Panc1 (cell line): Measurements from ENCODE around the gene MAGI1. TPM values are rescaled to one million over a fixed set of nuclear protein-coding genes. Genes with fewer than 3 reads are reported as not detected.

ENCODE experiments used
- ATAC-seq: fragments of 200-7000 bp; cut with Tn5 transposase; 2 replicates; pipeline ENCODE4 v1.9.1; 2020; ENCODE audit warnings: mild to moderate bottlenecking, moderate library complexity
- BruUV-seq: library from RNA; stranded (reverse); fragments of 400-500 nt; replicated peaks from 2 replicates; lab custom pipeline; 2021; lab: Mats Ljungman, UMichigan
- CTCF ChIA-PET: fragments of 300-600 bp; sonication (Branson Sonifier 250); formaldehyde crosslinking; loops from one replicate; lab custom pipeline; 2022; ENCODE audit warnings: antibody characterized with exemption; lab: Charles Lee
- POLR2A ChIA-PET: fragments of 300-600 bp; sonication (Branson Sonifier 250); formaldehyde crosslinking; loops from one replicate; lab custom pipeline; 2022; ENCODE audit warnings: antibody characterized with exemption; lab: Charles Lee
- DNase-seq: peaks from one replicate; pipeline ENCODE4 v3.0.0-alpha.2; 2010; ENCODE audit warnings: low read depth, low spot score
- H3K27ac ChIP-seq: 2 replicates; pipeline ENCODE4 v1.5.1; 2011; ENCODE audit warnings: mild to moderate bottlenecking, low read length, inconsistent platforms
- H3K27me3 ChIP-seq: fragments of 200-500 bp; sonication (Bioruptor generic); 2 replicates; pipeline ENCODE4 v1.6.0; 2014; ENCODE audit warnings: low read length, inconsistent platforms; ENCODE audit not compliant: control insufficient read depth, insufficient read depth
- H3K36me3 ChIP-seq: fragments of 200-500 bp; sonication (Bioruptor generic); 2 replicates; pipeline ENCODE4 v1.5.1; 2014; ENCODE audit warnings: inconsistent platforms, mild to moderate bottlenecking, low read length, moderate library complexity; ENCODE audit not compliant: control insufficient read depth, insufficient read depth
- H3K4me1 ChIP-seq: 2 replicates; pipeline ENCODE4 v1.5.1; 2011; ENCODE audit warnings: inconsistent platforms, mild to moderate bottlenecking, low read length, moderate library complexity; ENCODE audit not compliant: control insufficient read depth, insufficient read depth
- H3K4me3 ChIP-seq, 2 experiments: 2 replicates each; pipeline ENCODE4 v1.5.1; 2011 to 2012; ENCODE audit warnings: low read depth in 2 of 2, low read length in 2 of 2, mild to moderate bottlenecking in 2 of 2, inconsistent platforms in 1 of 2, moderate library complexity in 1 of 2
- H3K9me3 ChIP-seq: fragments of 200-500 bp; sonication (Bioruptor generic); 2 replicates; pipeline ENCODE4 v1.5.1; 2014; ENCODE audit warnings: low read depth, mild to moderate bottlenecking, inconsistent platforms, low read length, moderate library complexity; ENCODE audit not compliant: control insufficient read depth, insufficient read depth
- POLR2AphosphoS5 ChIP-seq: IDR thresholded peaks from 2 replicates; pipeline ENCODE4 v1.6.1; 2012; ENCODE audit warnings: mild to moderate bottlenecking, low read depth, low read length, moderate library complexity
- SIN3A ChIP-seq: IDR thresholded peaks from 2 replicates; pipeline ENCODE4 v1.6.1; 2012; ENCODE audit warnings: low read depth, mild to moderate bottlenecking, low read length, moderate library complexity, borderline replicate concordance; ENCODE audit not compliant: insufficient read depth
- TCF7L2 ChIP-seq: IDR thresholded peaks from 2 replicates; pipeline ENCODE4 v1.6.1; 2011; ENCODE audit warnings: mild to moderate bottlenecking, low read depth, low read length, inconsistent platforms
- in situ Hi-C: cut with HindIII; loops from 2 replicates; pipeline ENCODE4 v1.10.0; 2016; ENCODE audit warnings: low sequenced_read_pairs, low pct_unique_long_range_greater_than_20kb
- intact Hi-C: fragments of 100-400 bp; cut with micrococcal nuclease; formaldehyde crosslinking; loops from one replicate; pipeline ENCODE4 v1.10.0; 2022; ENCODE audit not compliant: unreplicated experiment
- total RNA-seq: library from RNA; stranded (reverse); gene quantifications from one replicate; pipeline ENCODE4 v1.2.1, GENCODE V29; 2021; ENCODE audit not compliant: unreplicated experiment
- TF ChIP-seq, protein P1 (sequence below): fragments of 450-650 bp; IDR thresholded peaks from 2 replicates; pipeline ENCODE4 v1.5.1; 2017; ENCODE audit warnings: mild to moderate bottlenecking
- TF ChIP-seq, protein P2 (sequence below), 2 experiments: IDR thresholded peaks; 2 replicates each; pipeline ENCODE4 v1.6.1; 2011 to 2012; ENCODE audit warnings: low read depth in 2 of 2, control low read depth in 1 of 2, low read length in 1 of 2, mild to moderate bottlenecking in 1 of 2, moderate library complexity in 1 of 2; ENCODE audit not compliant: insufficient read depth in 1 of 2

The MAGI1 gene
- total RNA-seq, 1 experiment from 2014 or later, result 9.5 TPM

DNA sequence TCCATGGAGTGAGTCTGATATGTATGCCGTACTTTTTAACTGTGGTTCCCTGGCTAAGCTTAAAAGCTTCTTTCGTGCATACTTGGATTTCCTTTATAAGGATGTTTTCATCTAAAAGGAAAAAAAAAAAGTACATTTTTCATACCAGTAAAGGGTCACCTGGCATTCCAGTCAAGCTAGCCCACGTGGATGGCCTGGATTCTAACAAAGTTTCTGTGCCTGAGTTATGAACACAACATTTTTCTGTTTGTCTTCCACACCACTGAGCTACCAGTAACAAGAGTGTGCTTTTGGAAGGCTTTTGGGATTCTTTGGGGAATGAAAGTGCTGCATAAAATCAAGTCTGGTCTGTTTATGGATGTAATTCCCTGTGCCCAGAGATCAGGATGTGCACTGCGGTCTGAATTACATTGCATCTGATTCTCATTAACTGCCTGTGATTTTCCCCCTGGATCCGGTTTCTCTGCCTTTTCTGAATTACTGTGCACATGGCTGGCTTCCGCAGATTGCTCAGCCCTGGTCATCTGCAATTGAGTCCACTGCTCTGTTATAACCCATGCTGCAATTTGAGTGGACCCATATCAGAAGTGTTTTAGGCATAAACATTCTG lies 38.2 kb upstream of the MAGI1 start:
- TF ChIP-seq, protein P1, sequence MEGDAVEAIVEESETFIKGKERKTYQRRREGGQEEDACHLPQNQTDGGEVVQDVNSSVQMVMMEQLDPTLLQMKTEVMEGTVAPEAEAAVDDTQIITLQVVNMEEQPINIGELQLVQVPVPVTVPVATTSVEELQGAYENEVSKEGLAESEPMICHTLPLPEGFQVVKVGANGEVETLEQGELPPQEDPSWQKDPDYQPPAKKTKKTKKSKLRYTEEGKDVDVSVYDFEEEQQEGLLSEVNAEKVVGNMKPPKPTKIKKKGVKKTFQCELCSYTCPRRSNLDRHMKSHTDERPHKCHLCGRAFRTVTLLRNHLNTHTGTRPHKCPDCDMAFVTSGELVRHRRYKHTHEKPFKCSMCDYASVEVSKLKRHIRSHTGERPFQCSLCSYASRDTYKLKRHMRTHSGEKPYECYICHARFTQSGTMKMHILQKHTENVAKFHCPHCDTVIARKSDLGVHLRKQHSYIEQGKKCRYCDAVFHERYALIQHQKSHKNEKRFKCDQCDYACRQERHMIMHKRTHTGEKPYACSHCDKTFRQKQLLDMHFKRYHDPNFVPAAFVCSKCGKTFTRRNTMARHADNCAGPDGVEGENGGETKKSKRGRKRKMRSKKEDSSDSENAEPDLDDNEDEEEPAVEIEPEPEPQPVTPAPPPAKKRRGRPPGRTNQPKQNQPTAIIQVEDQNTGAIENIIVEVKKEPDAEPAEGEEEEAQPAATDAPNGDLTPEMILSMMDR, result no peak
- TF ChIP-seq TCF7L2, result no peak
- TF ChIP-seq SIN3A, result no peak
- TF ChIP-seq POLR2AphosphoS5, result no peak
- TF ChIP-seq, protein P2, sequence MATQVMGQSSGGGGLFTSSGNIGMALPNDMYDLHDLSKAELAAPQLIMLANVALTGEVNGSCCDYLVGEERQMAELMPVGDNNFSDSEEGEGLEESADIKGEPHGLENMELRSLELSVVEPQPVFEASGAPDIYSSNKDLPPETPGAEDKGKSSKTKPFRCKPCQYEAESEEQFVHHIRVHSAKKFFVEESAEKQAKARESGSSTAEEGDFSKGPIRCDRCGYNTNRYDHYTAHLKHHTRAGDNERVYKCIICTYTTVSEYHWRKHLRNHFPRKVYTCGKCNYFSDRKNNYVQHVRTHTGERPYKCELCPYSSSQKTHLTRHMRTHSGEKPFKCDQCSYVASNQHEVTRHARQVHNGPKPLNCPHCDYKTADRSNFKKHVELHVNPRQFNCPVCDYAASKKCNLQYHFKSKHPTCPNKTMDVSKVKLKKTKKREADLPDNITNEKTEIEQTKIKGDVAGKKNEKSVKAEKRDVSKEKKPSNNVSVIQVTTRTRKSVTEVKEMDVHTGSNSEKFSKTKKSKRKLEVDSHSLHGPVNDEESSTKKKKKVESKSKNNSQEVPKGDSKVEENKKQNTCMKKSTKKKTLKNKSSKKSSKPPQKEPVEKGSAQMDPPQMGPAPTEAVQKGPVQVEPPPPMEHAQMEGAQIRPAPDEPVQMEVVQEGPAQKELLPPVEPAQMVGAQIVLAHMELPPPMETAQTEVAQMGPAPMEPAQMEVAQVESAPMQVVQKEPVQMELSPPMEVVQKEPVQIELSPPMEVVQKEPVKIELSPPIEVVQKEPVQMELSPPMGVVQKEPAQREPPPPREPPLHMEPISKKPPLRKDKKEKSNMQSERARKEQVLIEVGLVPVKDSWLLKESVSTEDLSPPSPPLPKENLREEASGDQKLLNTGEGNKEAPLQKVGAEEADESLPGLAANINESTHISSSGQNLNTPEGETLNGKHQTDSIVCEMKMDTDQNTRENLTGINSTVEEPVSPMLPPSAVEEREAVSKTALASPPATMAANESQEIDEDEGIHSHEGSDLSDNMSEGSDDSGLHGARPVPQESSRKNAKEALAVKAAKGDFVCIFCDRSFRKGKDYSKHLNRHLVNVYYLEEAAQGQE (IDR thresholded peaks at IDR 0.05; ENCODE audit: insufficient read depth in 1 of 2, low read depth in 2 of 2, low read length in 1 of 2), result no peak
- ATAC-seq (no peak), DNase-seq (no peak)
- no peaks in the 10 kb centered on the region for H3K36me3 ChIP-seq
- no peaks in the 10 kb centered on the region for H3K9me3 ChIP-seq
- CTCF ChIA-PET, result no interaction called here
- no TSS peak for BruUV-seq
- no peak overlapping the region for H3K4me3 ChIP-seq
- POLR2A ChIA-PET, result no interaction called here
- H3K4me1 ChIP-seq, result no peaks in the 10 kb centered on the region
- H3K27me3 ChIP-seq, result no peaks in the 10 kb centered on the region
- H3K27ac ChIP-seq, result no peak overlapping the region
- intact Hi-C loops, result no loop called here
- in situ Hi-C loops, result no loop called here

- Histone ChIP-seq H3K27ac (no peak overlapping the region), H3K36me3 (no peaks in the 10 kb centered on the region), H3K27me3 (no peaks in the 10 kb centered on the region), H3K4me1 (no peaks in the 10 kb centered on the region), H3K4me3 (no peak overlapping the region), H3K9me3 (no peaks in the 10 kb centered on the region)
- CTCF ChIA-PET, result no interaction called here
- intact Hi-C loops (no loop called here), in situ Hi-C loops (no loop called here)
- TF ChIP-seq, protein P2 (IDR thresholded peaks at IDR 0.05; ENCODE audit: insufficient read depth in 1 of 2, low read depth in 2 of 2, low read length in 1 of 2), result no peak
- DNase-seq, result no peak
- no peak for ATAC-seq
- BruUV-seq, result no TSS peak
- POLR2A ChIA-PET, result no interaction called here
Observed at GRCh38 chr3:66075281-66075680, 36.6 kb upstream of the MAGI1 start.
